HG03103 (cell line): ENCODE data around the gene SERTAD2.

Experiments
- ATAC-seq: cut with Tn5 transposase; IDR thresholded peaks from one replicate; pipeline ENCODE4 v1.9.1; 2021; ENCODE audit warnings: low read depth; ENCODE audit not compliant: unreplicated experiment

SERTAD2 gene

DNA sequence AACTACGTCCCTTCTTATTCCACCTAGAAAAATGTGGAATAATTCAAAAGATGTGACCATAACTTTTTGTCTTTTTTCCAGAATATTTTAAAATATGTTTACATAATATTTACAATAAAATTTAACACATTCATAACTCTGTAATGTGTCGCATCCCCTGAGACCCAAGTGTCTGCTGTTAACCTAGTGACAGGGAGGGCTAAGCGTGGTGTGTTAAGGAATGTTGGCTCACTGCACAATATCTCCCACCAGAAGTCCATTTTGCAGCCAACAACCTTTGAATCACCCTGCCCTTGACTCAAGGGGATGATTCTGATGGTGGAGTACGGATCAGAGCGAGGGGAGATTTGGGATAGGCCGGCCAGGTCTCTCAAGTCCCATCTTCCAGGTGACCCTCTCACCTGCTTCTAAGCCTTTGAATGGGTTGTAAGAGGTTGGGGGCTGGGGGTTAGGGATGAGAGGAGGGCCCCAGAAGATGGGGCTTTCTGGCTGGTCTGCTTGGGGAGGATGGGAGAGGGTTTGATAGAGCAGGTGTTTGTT, 43.3 kb downstream of the SERTAD2 start:
- no peak for ATAC-seq

GRCh38 chr2:64609942-64610281, 43.8 kb downstream of the SERTAD2 start:
- no peak for ATAC-seq

DNA sequence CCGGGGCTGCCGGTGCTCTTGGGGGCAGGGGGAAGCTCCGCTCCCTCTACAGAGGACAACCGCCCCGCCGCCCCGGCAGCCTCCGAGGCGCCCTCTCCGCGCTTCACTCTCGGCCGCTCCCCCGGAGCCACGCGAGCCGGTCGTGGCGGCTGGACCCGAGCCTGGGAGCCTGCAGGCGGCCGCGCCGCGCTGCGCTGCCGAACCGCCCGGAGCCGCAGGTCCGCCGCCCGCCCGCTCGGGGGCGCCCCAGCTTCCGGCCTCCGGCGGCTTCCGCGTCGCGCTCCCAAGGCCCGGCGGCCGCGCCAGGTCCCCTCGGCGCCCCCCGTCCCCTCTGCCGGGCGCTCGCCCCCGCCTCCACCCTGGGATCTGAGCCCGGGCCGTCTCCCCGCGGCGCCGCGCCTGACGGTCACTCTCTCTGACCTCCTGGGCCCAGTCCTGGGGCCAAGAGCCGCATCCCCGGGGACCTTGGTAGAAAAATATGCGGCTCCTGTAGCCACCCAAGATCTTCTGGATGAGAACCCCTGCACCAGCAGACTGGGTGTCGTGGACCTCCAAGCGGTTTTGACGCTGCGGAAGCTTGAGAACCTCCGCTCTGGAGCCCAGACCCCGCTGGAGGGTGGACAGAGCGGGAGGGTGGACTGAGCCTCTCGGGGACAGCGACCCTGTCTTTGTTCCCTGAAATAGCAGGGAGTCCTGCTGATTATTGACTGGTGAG, 44.3 kb downstream of the SERTAD2 start:
- no peak for ATAC-seq

GRCh38 chr2:64608867-64609226, 44.9 kb downstream of the SERTAD2 start:
- no peak for ATAC-seq

GRCh38 chr2:64607381-64608304, 46.1 kb downstream of the SERTAD2 start:
- ATAC-seq: no peak

DNA sequence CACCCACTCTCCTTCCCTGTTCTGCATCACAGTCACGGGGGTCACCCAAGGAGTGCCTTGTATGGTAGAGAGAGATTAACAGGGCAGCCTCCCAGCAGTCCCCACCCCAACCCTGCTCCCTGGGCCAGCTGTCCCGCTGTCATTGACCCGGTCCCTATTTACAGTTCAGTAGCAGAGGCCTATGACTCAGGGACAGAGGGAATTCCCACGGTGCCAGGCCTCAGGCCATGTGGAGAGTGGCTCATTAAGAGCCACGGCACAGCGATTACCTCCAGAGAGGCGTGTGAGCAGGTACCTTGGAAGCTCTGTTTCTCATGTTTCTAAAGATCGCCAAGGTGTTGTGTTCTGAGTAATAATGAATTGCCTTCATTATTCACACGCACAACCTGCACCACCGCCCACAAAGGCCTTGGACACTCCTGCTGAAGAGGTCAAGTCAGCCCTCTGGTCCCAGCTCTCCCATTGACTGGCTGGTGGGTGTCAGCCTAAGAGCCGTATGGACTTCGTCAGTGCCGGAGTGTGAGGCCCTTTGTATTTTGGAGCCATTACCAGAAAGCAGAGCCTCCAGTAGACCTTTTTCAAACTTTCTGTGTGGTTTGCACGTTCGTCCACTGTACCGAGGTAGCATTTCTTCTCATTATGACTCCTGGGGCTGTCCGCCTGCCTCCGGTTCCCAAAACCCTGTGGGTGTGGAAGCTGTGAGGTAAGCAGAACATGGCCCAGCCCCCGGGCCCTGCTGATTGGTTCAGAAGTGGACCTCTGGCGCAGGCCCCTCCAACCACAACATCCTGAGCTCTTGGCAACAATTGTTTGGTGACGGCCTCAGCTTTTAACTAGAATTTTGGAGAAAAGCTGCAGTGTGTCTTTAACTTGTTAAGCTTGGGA, 47.0 kb downstream of the SERTAD2 start:
- ATAC-seq: peak; percentile 81

- ATAC-seq: no peak
Measured at GRCh38 chr2:64605991-64606478, 47.7 kb downstream of the SERTAD2 start.

DNA sequence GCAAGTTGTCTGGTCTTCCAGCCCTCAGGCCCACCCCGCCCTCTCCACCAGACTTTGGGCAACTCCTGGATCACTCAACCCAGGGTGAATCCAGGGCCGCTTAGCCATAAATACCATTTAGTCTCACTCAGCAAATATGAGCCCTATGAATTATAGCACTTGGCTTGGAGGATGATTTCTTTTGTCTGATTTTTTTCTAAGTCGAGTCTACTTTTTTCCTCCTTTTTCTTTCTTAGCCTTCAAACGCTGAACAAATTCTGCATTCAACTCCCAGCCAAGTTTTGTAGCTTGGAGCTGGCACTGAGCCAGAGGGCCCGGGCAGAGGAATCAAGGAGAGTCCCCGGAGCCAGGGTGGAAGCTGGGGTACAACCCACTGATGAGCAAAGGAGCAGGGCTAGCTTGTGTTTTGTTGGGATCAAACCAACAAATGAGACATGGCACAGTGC, 48.7 kb downstream of the SERTAD2 start:
- ATAC-seq: no peak

GRCh38 chr2:64604155-64604554, 49.6 kb downstream of the SERTAD2 start:
- no peak for ATAC-seq

- no peak for ATAC-seq
Measured at GRCh38 chr2:64602436-64602835, 51.3 kb downstream of the SERTAD2 start.

DNA sequence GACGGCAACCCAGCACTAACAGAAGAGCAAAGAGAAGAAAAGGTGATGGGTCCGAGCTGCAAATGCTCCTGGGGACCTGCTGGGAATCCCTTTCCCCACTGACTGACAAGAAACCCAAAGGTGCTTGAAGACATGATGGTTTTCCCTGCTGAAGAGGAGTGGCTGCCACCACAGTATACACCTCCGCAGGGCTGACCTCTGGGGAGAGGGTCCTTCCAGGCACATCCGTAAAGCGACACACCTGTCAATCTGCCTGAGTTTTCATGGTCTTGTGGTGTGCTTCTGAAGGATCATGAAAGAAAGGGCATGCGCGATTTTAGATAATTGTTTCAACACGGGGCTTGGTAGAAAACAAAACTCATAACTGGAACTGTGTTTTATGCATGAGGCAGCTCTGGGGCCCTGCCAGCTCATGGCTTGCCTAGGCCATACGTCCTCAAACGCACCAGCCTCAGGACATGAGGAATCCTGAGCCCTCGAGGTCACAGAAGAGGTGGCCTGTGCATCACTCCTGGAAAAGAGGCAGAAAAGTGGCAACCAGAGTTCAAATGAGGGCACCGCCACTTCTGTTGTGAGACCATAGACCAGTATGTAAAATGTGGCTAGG, 51.8 kb downstream of the SERTAD2 start:
- no peak for ATAC-seq

- ATAC-seq: no peak
Measured at GRCh38 chr2:64601034-64601754, 52.5 kb downstream of the SERTAD2 start.

DNA sequence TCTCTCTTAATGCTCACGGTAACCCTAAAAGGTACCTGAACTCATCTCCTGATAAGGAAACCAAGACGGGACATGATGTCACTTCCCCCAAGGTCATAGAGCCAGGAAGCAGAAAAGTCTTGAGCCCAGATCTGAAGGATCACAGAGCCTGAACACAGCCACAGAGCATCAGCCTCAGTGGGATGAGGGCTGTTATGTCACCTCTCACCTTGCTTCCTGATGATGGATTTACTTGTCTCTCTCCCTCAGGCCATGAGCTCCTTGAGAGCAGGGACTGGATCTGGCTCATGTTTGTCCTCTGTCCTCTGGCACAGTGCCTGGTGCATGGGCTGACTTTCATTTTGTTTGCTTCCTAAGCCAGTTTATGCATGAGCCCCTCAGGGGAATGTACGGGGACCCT, 54.2 kb downstream of the SERTAD2 start:
- no peak for ATAC-seq

GRCh38 chr2:64598226-64598625, 55.5 kb downstream of the SERTAD2 start:
- ATAC-seq: no peak

- ATAC-seq: no peak
Measured at GRCh38 chr2:64595397-64596176, 58.1 kb downstream of the SERTAD2 start.

GRCh38 chr2:64594226-64594989, 59.3 kb downstream of the SERTAD2 start:
- no peak for ATAC-seq

GRCh38 chr2:64593035-64593655, 60.6 kb downstream of the SERTAD2 start:
- ATAC-seq: no peak
